Measurements from ENCODE around the gene YKT6. TPM values are rescaled to one million over a fixed set of nuclear protein-coding genes. Genes with fewer than 3 reads are reported as not detected.
A peak's percentile ranks its signal among the peaks of the same experiment; 100 is the strongest.

Gene YKT6
- polyA plus RNA-seq, 6 donors from 2014 or later, result 21.5 to 41.9 (median 31.0) TPM

DNA sequence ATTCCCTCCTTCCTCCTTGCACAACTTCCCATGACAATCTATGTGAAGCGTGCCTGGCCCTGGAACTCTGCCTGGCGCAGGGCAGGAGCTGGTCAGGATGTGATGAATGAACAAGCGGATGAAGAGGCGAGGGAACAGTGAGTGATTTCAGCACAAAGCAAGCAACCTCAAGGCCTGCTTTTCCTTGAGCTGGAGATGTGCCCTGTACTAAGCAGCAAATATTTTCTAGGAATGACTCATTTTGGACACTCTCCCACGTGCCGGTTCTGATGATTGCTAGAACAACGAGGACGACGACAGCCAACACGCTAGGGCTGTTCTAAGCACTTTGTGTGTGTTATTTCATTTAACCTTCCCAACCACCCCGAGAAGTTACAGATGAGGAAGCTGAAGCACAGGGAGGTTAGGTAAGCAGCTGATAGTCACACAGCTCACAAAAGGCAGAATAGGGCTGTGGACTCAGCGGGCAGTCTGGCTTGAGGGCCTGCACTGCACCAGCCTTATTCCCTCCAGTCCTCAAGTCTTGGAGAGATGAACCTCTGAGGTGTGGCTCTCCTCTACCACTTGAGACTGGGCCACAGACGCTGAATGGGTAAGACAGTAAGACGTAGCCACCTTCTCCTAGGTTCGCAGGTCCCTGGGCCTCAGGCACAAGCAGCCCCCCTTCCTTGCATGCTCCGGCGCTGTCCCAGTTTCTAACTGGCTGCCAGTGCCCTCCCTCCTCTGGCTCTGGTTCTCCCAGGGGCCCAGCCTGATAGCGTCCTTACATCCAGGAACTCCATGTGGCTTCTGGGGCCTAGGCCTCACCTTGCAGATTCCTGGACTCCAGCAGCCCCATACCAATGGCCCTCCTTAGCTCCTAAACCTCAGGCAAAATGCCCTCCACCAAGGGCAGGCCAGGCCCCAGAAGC is 59.0 kb downstream of the YKT6 start:
- H3K4me3 Mint-ChIP-seq, result peak overlapping the region in 2 of 8 donors; percentile 41 to 83
- no peaks in the 10 kb centered on the region for H3K9me3 Mint-ChIP-seq

GRCh38 chr7:44261240-44261639 is 60.5 kb downstream of the YKT6 start:
- H3K9me3 Mint-ChIP-seq, result no peaks in the 10 kb centered on the region

More for the DNA sequence above, 59.0 kb downstream of the YKT6 start:
- peak overlapping the region in 5 of 6 donors; percentile 4 to 89 (median 57) for H3K27ac Mint-ChIP-seq
- H3K4me1 Mint-ChIP-seq, result peaks cover 27 to 33% (median 32%) of the 10 kb centered on the region in 3 donors
- H3K27me3 Mint-ChIP-seq, result no peaks in the 10 kb centered on the region
- H3K36me3 Mint-ChIP-seq, result no peaks in the 10 kb centered on the region
- DNase-seq (no peak), ATAC-seq (ENCODE audit: low read depth in 2 of 2) (no peak)

GRCh38 chr7:44262031-44262430 is 61.3 kb downstream of the YKT6 start:
- no peaks in the 10 kb centered on the region for H3K36me3 Mint-ChIP-seq
- no peaks in the 10 kb centered on the region for H3K9me3 Mint-ChIP-seq
- DNase-seq (no peak), ATAC-seq (ENCODE audit: low read depth in 2 of 2) (no peak)
- H3K4me1 Mint-ChIP-seq, result peaks cover 28 to 36% (median 31%) of the 10 kb centered on the region in 3 donors
- no peaks in the 10 kb centered on the region for H3K27me3 Mint-ChIP-seq
- H3K4me3 Mint-ChIP-seq, result no peak overlapping the region
- H3K27ac Mint-ChIP-seq, result no peak overlapping the region

More at GRCh38 chr7:44261240-44261639, 60.5 kb downstream of the YKT6 start:
- H3K27ac Mint-ChIP-seq, result peak overlapping the region in 5 of 6 donors; percentile 43 to 93 (median 86)
- peak; percentile 47 for DNase-seq
- H3K4me3 Mint-ChIP-seq, result peak overlapping the region in 1 of 8 donors; percentile 16
- H3K27me3 Mint-ChIP-seq, result no peaks in the 10 kb centered on the region
- H3K36me3 Mint-ChIP-seq, result no peaks in the 10 kb centered on the region
- ATAC-seq (ENCODE audit: low read depth in 2 of 2), result peak; percentile 65 to 75
- peaks cover 28 to 36% (median 31%) of the 10 kb centered on the region in 3 donors for H3K4me1 Mint-ChIP-seq

DNA sequence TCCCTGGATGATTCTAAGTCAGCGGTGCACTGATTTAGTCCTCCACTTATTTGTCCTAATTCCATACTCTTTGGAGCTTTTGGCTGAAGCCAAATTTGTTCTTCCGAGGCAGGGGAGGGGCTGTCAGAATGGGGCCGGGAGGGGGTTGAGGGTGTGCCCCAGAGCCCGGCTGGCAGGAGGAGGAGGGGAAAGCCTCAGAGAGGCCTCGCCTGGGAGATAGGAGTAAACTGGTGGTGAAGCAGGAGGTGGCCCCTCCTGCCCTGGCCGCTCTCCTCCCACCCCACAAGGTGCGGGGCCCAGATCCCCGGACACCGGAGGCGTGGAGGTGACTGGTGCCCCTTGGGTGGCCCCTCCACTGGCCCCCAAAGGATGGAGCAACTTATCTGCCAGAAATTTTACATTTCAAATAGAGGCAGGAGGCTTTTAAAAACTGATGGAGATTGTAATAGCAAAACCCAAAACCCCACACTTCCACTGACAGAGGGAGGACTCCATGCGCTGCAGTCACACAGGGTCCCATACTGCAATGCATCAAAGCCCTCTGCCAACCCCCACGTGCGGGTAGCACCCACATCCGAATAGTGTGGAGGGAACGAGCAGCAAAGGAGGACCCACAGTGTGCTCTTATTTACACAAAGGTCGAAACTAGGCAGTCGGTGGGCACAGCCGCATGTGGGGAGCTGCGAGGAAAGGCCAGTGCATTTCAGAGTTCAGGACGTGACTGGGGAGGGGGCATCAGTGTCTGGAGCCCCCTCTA is 62.7 kb downstream of the YKT6 start:
- H3K4me3 Mint-ChIP-seq, result no peak overlapping the region
- no peaks in the 10 kb centered on the region for H3K9me3 Mint-ChIP-seq
- ATAC-seq (ENCODE audit: low read depth in 2 of 2) (no peak), DNase-seq (no peak)
- no peak overlapping the region for H3K27ac Mint-ChIP-seq
- H3K27me3 Mint-ChIP-seq, result no peaks in the 10 kb centered on the region
- peaks cover 18 to 22% (median 20%) of the 10 kb centered on the region in 3 donors for H3K4me1 Mint-ChIP-seq
- no peaks in the 10 kb centered on the region for H3K36me3 Mint-ChIP-seq

Other genes with a start within 250 kb of the YKT6 start
- gene SPDYE1, start 203.1 kb upstream of the YKT6 start, polyA plus RNA-seq (ENCODE audit: low read depth in 6 of 6), result under 1 TPM in 3 of 6 donors, not detected in 3; 0.16 to 0.31 (median 0.17) TPM
- gene DBNL, start 156.3 kb upstream of the YKT6 start, polyA plus RNA-seq (ENCODE audit: low read depth in 6 of 6), result 100 to 1,000 TPM; 226 to 512 (median 348) TPM
- not detected for gene PGAM2, start 135.4 kb upstream of the YKT6 start, polyA plus RNA-seq (ENCODE audit: low read depth in 6 of 6)
- gene POLM, start 118.4 kb upstream of the YKT6 start, polyA plus RNA-seq (ENCODE audit: low read depth in 6 of 6), result 10 to 100 TPM; 26.3 to 53.0 (median 31.4) TPM
- 10 to 100 TPM in 1 of 6 donors, 1 to 10 TPM in 5; 1.9 to 18.5 (median 4.1) TPM for gene AEBP1, start 96.6 kb upstream of the YKT6 start, polyA plus RNA-seq (ENCODE audit: low read depth in 6 of 6)
- gene POLD2, start 77.4 kb upstream of the YKT6 start, polyA plus RNA-seq (ENCODE audit: low read depth in 6 of 6), result 100 to 1,000 TPM in 2 of 6 donors, 10 to 100 TPM in 4; 80.6 to 128 (median 88.6) TPM
- gene MYL7, start 59.6 kb upstream of the YKT6 start, polyA plus RNA-seq (ENCODE audit: low read depth in 6 of 6), result not detected
- gene GCK, start 11.5 kb upstream of the YKT6 start, polyA plus RNA-seq (ENCODE audit: low read depth in 6 of 6), result 1 to 10 TPM in 2 of 6 donors, under 1 TPM in 4; 0.29 to 4.5 (median 0.45) TPM
- not detected for gene CAMK2B, start 124.6 kb downstream of the YKT6 start, polyA plus RNA-seq (ENCODE audit: low read depth in 6 of 6)